Measurements from ENCODE around the gene WDR43. TPM values are rescaled to one million over a fixed set of nuclear protein-coding genes. Genes with fewer than 3 reads are reported as not detected.

WDR43 gene
- total RNA-seq, 1 donor from 2014 or later = 92.5 TPM

- intact Hi-C loops (cut with micrococcal nuclease) = no loop called here
These were observed 96.6 kb downstream of the WDR43 start for GRCh38 chr2:28991021-28991420.

GRCh38 chr2:28991460-28991859 is 97.0 kb downstream of the WDR43 start:
- intact Hi-C loops (cut with micrococcal nuclease) = no loop called here

- intact Hi-C loops (cut with micrococcal nuclease) = no loop called here
These were observed 98.9 kb downstream of the WDR43 start for GRCh38 chr2:28993206-28993960.

- intact Hi-C loops (cut with micrococcal nuclease) = no loop called here
These were observed 99.6 kb downstream of the WDR43 start for GRCh38 chr2:28994074-28994473.

- intact Hi-C loops (cut with micrococcal nuclease) = no loop called here
These were observed 100.2 kb downstream of the WDR43 start for GRCh38 chr2:28994679-28995078.

GRCh38 chr2:28995765-28996750 is 101.6 kb downstream of the WDR43 start:
- intact Hi-C loops (cut with micrococcal nuclease) = no loop called here

- intact Hi-C loops (cut with micrococcal nuclease) = no loop called here
These were observed 102.9 kb downstream of the WDR43 start for GRCh38 chr2:28997237-28997846.

Other genes starting within 250 kb of the WDR43 start
- gene PPP1CB, start 142.8 kb upstream of the WDR43 start, total RNA-seq = 189 and 196 TPM in 2 replicates
- 1.8 and 2.1 TPM in 2 replicates for gene SPDYA, start 83.8 kb upstream of the WDR43 start, total RNA-seq
- gene TRMT61B, start 24.4 kb upstream of the WDR43 start, total RNA-seq = 14.9 and 17.5 TPM in 2 replicates
- 4.3 and 6.4 TPM in 2 replicates for gene TOGARAM2, start 86.6 kb downstream of the WDR43 start, total RNA-seq
- gene PCARE, start 179.9 kb downstream of the WDR43 start, total RNA-seq = not detected in 2 replicates
- 29.4 and 32.0 TPM in 2 replicates for gene CLIP4, start 220.7 kb downstream of the WDR43 start, total RNA-seq

Measured in T-helper 1 cell treated with Interleukin-12 subunit alpha and Interleukin-12 subunit beta and Interleukin-4 antibody, amounts not matched to agents 30 ng/mL and 1 ng/mL, for 36 hours (primary cell).